NAMALWA (cell line): ENCODE data around the gene FAR2.
"Not testable (repeated sequence)": the region's sequence is repeated elsewhere in the genome, so short reads cannot be mapped to it uniquely, and the experiment has no call there.

Experiments
- DNase-seq: peaks from one replicate; pipeline ENCODE4 v3.0.0-alpha.2; 2015; ENCODE audit warnings: low spot score

FAR2 gene

DNA sequence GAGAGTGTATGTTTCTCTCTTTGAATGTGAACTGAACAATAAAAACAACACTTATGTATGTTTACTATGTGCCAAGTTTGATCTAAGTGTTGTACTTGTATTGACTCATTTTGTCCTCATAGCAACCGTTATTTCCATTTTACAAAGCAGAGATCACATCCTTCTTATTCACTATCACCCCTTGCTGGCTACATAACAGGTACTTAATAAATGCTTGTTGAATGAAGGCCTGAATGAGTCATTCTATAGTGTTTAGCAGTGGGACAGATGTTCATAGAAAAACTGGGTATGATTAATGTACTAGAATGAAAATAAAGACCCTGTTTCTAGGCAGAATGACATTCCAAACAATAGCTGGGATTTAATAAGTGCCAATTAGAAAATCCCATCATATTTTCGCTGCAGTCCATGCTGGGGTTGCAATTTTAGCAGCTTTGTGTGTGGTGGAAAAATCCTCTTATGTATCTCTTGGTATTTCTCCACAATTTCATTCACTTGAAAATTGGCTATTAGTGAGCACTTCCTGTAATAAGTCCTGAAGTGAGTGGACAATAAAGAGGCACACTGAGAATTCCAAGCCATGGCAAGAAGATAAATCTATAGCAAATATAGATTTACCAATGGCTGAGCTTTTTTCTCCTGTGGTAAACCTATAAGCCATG lies 86.0 kb downstream of the FAR2 start:
- no peak for DNase-seq

DNA sequence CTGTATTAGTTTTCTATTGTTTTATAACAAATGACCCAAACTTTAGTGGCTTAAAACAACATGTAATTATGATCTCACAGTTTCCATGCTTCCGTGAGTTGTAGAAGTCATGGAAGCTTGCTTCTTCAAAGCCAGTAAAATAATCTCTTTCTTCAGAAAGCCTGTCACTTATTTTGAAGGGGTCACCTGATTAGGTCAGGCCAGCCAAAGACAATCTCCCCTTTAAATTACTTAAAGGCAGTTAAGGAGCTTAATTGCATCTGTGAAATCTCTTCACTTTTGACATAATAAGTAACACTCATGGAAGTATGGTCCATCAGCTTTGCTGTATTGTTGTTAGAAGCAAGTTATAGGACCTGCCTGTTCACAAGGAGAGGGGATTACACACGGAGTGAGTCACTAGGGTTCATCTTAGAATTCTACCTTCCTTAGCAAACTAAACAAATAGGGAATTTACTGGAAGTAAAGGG lies 89.8 kb downstream of the FAR2 start:
- DNase-seq = no peak

DNA sequence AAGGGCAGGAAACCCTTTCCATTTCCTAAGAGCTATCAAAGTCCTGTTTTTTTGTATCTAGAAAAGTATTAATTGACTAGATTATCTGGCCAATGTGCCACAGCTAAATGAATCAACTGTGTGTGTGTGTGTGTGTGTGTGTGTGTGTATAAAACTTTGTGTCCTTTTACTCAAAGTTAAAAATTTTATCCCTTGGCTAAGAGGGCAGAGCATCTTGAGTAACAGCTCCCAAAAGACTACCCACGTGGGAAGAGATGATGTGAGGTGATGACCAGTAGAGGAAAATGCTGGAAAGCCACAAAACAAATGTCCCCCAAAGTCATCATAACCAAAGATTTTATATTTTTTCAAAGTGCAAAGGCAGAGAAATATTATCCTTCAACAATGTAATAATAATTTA lies 90.3 kb downstream of the FAR2 start:
- no peak for DNase-seq

GRCh38 chr12:29240441-29240840 lies 91.4 kb downstream of the FAR2 start:
- no peak for DNase-seq

- no peak for DNase-seq
Observed at GRCh38 chr12:29241821-29242591, 92.9 kb downstream of the FAR2 start.

- DNase-seq = no peak
Observed at GRCh38 chr12:29242921-29243431, 93.9 kb downstream of the FAR2 start.

DNA sequence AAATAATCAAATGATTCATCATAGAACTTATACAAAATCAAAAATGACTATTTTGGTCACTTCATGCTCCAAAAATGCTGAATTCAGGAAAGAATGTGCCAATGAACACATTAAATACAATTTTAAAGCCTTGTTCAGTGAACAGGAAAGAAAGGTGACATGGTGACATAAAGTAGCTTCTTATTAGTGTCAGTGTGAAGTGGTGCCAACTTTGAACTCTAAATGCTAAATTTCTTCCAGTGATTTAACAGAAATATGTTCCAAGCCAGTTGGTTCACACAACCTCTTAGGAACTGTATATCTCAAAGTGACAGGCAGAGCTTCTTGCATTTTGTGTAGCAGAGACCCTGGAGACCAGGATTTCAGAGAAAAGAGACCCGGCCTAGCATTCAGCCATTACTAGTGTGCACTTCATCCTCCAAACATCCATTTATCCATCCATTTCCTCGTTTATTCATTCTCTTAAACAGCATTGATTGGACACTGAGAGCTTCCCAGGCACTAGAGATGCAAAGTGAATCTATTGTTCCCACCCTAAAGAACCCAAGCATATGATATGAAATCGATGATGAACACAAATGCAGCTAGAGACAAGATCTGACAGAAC lies 95.2 kb downstream of the FAR2 start:
- no peak for DNase-seq

DNA sequence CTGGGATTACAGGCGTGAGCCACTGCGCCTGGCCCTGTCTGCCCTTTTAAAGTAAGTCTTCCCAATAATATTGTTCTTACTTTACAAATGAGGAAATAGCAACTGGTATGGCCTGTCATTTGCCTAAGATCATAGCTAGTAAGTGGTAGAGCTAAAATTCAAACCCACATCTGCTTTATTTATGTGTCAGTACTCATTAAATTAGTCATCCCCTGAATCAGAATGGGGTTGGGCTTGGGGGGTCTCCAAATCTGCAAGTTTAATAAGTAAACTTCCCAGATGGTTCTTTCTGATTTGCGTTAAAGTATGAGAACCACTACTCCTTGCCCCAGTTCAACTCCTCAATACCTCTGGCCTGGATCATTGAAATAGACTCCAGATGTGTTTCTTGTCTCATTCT lies 96.2 kb downstream of the FAR2 start:
- no peak for DNase-seq

DNA sequence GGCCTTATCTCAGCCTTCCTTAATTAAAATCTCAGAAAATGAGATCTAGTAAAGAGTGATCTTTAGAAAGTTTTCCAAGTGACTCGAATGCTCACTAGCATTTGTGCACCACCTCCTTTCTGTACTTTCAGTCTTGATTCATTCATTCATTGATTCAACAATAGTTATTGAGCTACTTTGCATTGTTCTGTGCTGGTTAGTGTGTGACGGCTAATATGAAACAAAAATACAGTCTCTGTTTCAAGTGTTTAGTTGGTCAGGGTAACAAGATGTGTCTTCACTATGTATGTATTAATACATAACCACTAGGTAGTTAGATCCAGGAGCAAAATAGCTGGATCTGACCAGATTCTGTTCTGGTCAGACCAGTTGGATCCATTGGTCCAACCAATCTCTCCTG lies 100.9 kb downstream of the FAR2 start:
- DNase-seq = no peak

DNA sequence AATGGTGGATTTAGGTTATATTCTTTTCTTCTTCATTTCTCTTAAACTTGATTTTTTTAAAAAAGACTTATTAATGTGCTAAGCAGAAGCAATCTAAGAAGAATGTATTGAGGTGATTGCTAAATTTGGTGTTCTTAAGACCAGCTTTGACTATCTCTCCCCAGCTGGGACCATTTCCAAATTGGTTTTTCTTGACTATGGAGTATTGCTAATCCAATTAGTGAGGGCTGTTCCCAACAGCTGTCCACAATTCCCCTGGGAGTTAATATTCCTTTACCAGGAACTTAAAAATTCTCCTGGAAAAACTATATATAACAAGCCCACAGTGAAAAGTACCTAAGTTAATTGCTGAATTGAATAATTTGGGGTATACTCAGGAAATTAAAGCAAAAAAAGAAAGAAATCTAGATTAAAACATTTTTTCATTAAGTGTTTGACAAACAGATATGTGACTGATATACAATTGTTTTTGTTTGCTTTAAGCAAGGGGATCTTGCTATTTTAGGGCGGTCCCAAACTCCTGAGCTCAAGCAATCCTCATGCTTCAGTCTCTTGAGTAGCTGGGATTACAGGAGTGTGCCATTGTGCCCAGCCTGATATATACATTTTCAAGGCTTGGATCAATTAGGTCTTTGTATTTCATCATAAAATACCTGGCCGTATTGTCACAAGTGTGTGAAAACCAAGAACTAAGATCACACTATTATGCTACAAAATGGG lies 105.0 kb downstream of the FAR2 start:
- no peak for DNase-seq

- DNase-seq = no peak
Observed at GRCh38 chr12:29255042-29255441, 106.0 kb downstream of the FAR2 start.

DNA sequence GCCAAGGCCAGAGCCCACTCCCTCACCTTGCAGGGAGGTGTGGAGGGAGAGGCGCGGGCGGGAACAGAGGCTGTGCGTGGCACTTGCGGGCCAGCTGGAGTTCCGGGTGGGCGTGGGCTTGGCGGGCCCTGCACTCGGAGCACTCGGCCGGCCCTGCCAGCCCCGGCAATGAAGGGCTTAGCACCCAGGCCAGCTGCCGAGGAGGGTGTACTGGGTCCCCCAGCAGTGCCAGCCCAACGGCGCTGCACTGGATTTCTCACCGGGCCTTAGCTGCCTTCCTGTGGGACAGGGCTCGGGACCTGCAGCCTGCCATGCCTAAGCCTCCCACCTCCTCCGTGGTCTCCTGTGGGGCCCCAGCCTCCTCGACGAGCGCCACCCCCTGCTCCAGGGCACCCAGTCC lies 107.5 kb downstream of the FAR2 start:
- DNase-seq = no peak

DNA sequence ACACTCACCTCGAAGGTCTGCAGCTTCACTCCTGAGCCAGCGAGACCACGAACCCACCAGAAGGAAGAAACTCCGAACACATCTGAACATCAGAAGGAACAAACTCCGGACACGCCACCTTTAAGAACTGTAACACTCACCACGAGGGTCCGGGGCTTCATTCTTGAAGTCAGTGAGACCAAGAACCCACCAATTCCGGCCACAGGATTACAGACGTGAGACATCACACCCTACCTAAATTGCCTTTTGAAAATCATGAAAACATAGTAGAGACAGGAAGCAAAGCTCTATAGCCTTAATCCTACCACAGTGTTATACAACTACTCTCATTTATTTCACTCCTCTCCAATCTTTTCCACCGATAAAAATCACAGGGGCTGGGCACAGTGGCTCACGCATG lies 108.6 kb downstream of the FAR2 start:
- not testable (repeated sequence) for DNase-seq

GRCh38 chr12:29264424-29264823 lies 115.3 kb downstream of the FAR2 start:
- DNase-seq = no peak

DNA sequence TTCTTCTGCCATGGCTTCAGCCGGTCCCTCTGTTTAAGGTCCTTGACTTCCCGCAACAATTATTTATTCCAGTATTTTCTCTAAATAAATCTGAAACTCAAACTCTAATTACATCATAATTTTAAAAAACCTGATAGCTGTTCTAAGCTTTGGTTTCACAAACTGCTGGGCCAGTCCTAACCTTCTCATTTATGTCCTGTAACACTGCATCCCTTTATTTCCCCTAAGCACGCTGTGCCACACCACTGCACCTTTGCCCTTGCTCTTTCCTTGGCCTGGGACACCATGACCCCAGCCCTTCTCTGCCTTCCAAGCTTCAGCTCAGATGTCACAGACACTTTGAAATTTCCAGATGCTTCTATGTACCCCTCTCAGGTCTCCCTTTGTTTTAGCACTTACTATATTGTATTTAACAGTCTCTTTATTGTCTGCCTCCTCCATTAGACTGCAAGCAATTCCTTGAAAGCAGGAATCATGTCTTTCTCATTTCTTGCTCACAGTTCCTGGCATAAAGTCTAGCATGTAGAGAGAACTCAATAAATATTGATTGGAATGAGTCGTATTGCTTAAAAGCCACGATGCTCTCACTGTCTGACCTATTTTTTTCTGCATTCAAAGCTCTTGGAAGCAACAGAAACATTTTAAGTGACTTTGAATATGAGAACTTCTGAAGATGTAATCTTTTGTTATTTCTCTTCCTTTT lies 120.8 kb downstream of the FAR2 start:
- DNase-seq = no peak

- no peak for DNase-seq
Observed at GRCh38 chr12:29270446-29270845, 121.4 kb downstream of the FAR2 start.

GRCh38 chr12:29273178-29273843 lies 124.2 kb downstream of the FAR2 start:
- DNase-seq = no peak

DNA sequence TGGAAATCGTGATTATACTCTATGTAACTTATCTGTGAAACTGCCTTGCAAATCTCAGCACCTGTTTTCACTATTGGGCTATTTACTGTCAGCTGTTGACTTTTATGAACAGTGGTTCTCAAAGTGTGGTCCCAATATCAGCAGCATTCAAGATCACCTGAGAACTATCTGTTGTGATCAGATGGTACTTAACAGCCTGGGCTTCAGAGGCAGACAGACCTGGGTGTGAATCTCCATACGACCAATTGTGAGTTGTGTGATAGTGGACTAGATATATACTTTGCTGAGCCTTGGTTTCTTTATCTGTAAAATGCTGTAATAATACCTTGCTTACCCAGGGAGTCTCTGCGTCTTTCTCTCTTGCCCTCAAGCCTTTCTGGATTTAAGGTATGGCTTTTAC lies 126.8 kb downstream of the FAR2 start:
- DNase-seq = no peak

- DNase-seq = no peak
Observed at GRCh38 chr12:29277231-29277630, 128.2 kb downstream of the FAR2 start.

DNA sequence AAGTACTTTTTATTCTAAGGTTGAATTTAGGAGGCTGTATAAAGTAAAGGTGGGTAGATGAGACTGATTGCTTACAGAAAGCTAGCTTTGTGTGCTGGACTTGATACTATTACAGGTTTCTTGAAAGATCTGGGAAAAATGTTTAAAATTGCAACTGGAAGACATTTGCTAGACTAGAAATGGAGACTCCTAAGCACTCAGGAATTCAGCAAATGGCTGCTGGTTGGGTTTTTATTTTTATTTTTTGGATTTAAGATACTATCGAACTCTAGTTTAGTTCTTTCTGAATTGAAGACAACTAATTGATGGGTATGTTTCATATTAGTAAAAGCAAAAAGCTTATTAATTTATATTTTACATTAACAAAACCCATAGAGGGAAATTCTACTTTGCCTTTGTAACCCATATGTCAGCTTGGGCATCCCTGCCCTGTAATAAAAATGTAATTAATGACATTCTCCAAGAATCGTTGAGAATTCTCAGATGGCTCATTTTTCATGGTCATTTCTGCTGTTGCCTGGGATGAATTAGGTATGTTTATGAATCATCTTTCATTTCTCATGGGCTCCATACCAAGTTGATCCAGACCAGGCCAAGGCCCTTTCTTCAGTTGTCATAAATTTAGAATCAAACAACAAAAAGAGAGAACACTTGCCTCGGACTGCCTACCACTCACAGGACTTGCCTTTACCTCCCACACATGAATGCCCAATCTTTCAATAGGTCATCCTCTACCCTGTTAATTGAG lies 129.8 kb downstream of the FAR2 start:
- no peak for DNase-seq
